Measurements from ENCODE around the gene SMYD4.

SMYD4 gene

GRCh38 chr17:1735834-1736347 lies 93.8 kb downstream of the SMYD4 start:
- TF ChIP-seq POLR2A (IDR thresholded peaks at IDR 0.05; ENCODE audit: extremely low read depth, insufficient read length) (no peak), MAX (IDR thresholded peaks at IDR 0.05; ENCODE audit: low read depth, low read length) (no peak), CTCF (IDR thresholded peaks at IDR 0.05; ENCODE audit: low read depth, low read length) (no peak), MYC (IDR thresholded peaks at IDR 0.05; ENCODE audit: low read depth, low read length) (no peak)
- no peak for DNase-seq (ENCODE audit: low read depth)
- H3K4me3 ChIP-seq (ENCODE audit: low read depth, low read length): no peak overlapping the region

- TF ChIP-seq CTCF (IDR thresholded peaks at IDR 0.05; ENCODE audit: low read depth, low read length) (no peak), MYC (IDR thresholded peaks at IDR 0.05; ENCODE audit: low read depth, low read length) (no peak), MAX (IDR thresholded peaks at IDR 0.05; ENCODE audit: low read depth, low read length) (no peak), POLR2A (IDR thresholded peaks at IDR 0.05; ENCODE audit: extremely low read depth, insufficient read length) (no peak)
- no peak overlapping the region for H3K4me3 ChIP-seq (ENCODE audit: low read depth, low read length)
- DNase-seq (ENCODE audit: low read depth): no peak
These were observed 94.3 kb downstream of the SMYD4 start for GRCh38 chr17:1735418-1735817.

- TF ChIP-seq CTCF (IDR thresholded peaks at IDR 0.05; ENCODE audit: low read depth, low read length) (no peak), MYC (IDR thresholded peaks at IDR 0.05; ENCODE audit: low read depth, low read length) (no peak), MAX (IDR thresholded peaks at IDR 0.05; ENCODE audit: low read depth, low read length) (no peak), POLR2A (IDR thresholded peaks at IDR 0.05; ENCODE audit: extremely low read depth, insufficient read length) (no peak)
- DNase-seq (ENCODE audit: low read depth): no peak
- H3K4me3 ChIP-seq (ENCODE audit: low read depth, low read length): no peak overlapping the region
These were observed 95.9 kb downstream of the SMYD4 start for GRCh38 chr17:1733759-1734158.

GRCh38 chr17:1732833-1733321 lies 96.8 kb downstream of the SMYD4 start:
- peak; percentile 20 for DNase-seq (ENCODE audit: low read depth)
- H3K4me3 ChIP-seq (ENCODE audit: low read depth, low read length): no peak overlapping the region

GRCh38 chr17:1732241-1732832 lies 97.4 kb downstream of the SMYD4 start:
- H3K4me3 ChIP-seq (ENCODE audit: low read depth, low read length): no peak overlapping the region
- no peak for TF ChIP-seq MYC (IDR thresholded peaks at IDR 0.05; ENCODE audit: low read depth, low read length)
- TF ChIP-seq POLR2A (IDR thresholded peaks at IDR 0.05; ENCODE audit: extremely low read depth, insufficient read length): no peak
- TF ChIP-seq CTCF (IDR thresholded peaks at IDR 0.05; ENCODE audit: low read depth, low read length): no peak
- TF ChIP-seq MAX (IDR thresholded peaks at IDR 0.05; ENCODE audit: low read depth, low read length): no peak
- DNase-seq (ENCODE audit: low read depth): no peak

More at GRCh38 chr17:1732833-1733321, 96.8 kb downstream of the SMYD4 start:
- TF ChIP-seq CTCF (IDR thresholded peaks at IDR 0.05; ENCODE audit: low read depth, low read length): no peak
- no peak for TF ChIP-seq POLR2A (IDR thresholded peaks at IDR 0.05; ENCODE audit: extremely low read depth, insufficient read length)
- no peak for TF ChIP-seq MAX (IDR thresholded peaks at IDR 0.05; ENCODE audit: low read depth, low read length)
- TF ChIP-seq MYC (IDR thresholded peaks at IDR 0.05; ENCODE audit: low read depth, low read length): no peak

All from NB4 (cell line).